Loucy (cell line): Measurements from ENCODE around the gene NCOA1.

Experiments used
- H2AFZ ChIP-seq: fragments of 200-600 bp; sonication (generic); 2 replicates; pipeline ENCODE4 v1.6.0; 2016; ENCODE audit warnings: antibody characterized with exemption, mild to moderate bottlenecking, low read length, moderate library complexity
- H3F3A ChIP-seq: fragments of 200-600 bp; 2 replicates; pipeline ENCODE4 v1.6.0; 2016; ENCODE audit warnings: antibody characterized with exemption, low read depth, mild to moderate bottlenecking
- H3K27me3 ChIP-seq: fragments of 200-600 bp; sonication (generic); 2 replicates; pipeline ENCODE4 v1.6.1; 2014; ENCODE audit warnings: low read length, mild to moderate bottlenecking; ENCODE audit not compliant: insufficient read depth, poor library complexity, severe bottlenecking
- H3K36me3 ChIP-seq: fragments of 200-600 bp; sonication (generic); 2 replicates; pipeline ENCODE4 v1.6.1; 2016; ENCODE audit warnings: low read length; ENCODE audit not compliant: insufficient read depth
- H3K4me1 ChIP-seq: fragments of 200-600 bp; sonication (generic); 2 replicates; pipeline ENCODE4 v1.5.1; 2014; ENCODE audit warnings: low read length, mild to moderate bottlenecking; ENCODE audit not compliant: insufficient read depth, poor library complexity, severe bottlenecking
- H3K4me2 ChIP-seq: fragments of 200-600 bp; sonication (generic); 2 replicates; pipeline ENCODE4 v1.6.0; 2014; ENCODE audit warnings: antibody characterized with exemption, low read length, low read depth, mild to moderate bottlenecking; ENCODE audit not compliant: poor library complexity, severe bottlenecking
- H3K4me3 ChIP-seq: fragments of 200-600 bp; sonication (generic); 2 replicates; pipeline ENCODE4 v1.5.1; 2014; ENCODE audit warnings: low read length, mild to moderate bottlenecking, mixed read lengths; ENCODE audit not compliant: poor library complexity, severe bottlenecking
- H3K79me2 ChIP-seq: fragments of 200-600 bp; sonication (generic); 2 replicates; pipeline ENCODE4 v1.6.1; 2014; ENCODE audit warnings: low read length; ENCODE audit not compliant: insufficient read depth
- H3K9ac ChIP-seq: fragments of 200-600 bp; sonication (generic); 2 replicates; pipeline ENCODE4 v1.6.0; 2014; ENCODE audit warnings: mild to moderate bottlenecking, low read depth, low read length, moderate library complexity; ENCODE audit not compliant: poor library complexity, severe bottlenecking
- H3K9me2 ChIP-seq: fragments of 200-600 bp; sonication (generic); replicated peaks from 2 replicates; pipeline ENCODE4 v1.6.1; 2016; ENCODE audit warnings: low read depth, low read length, mixed read lengths
- H3K9me3 ChIP-seq: fragments of 200-600 bp; sonication (generic); 2 replicates; pipeline ENCODE4 v1.6.1; 2014; ENCODE audit warnings: mild to moderate bottlenecking, antibody characterized with exemption, low read length, low read depth; ENCODE audit not compliant: insufficient read depth
- H4K20me1 ChIP-seq: fragments of 200-600 bp; sonication (generic); 2 replicates; pipeline ENCODE4 v1.6.0; 2014; ENCODE audit warnings: antibody characterized with exemption, low read length, mild to moderate bottlenecking; ENCODE audit not compliant: insufficient read depth, poor library complexity, severe bottlenecking
- EZH2phosphoT487 ChIP-seq: fragments of 200-600 bp; IDR thresholded peaks from 2 replicates; pipeline ENCODE4 v1.6.1; 2018; ENCODE audit warnings: antibody characterized with exemption, mild to moderate bottlenecking, moderate library complexity, borderline replicate concordance
- TF ChIP-seq, protein P1 (sequence below): fragments of 200-600 bp; sonication (generic); conservative IDR thresholded peaks from 2 replicates; pipeline ENCODE4 v1.5.1; 2014; ENCODE audit warnings: mild to moderate bottlenecking, antibody characterized with exemption, low read length

NCOA1 gene

DNA sequence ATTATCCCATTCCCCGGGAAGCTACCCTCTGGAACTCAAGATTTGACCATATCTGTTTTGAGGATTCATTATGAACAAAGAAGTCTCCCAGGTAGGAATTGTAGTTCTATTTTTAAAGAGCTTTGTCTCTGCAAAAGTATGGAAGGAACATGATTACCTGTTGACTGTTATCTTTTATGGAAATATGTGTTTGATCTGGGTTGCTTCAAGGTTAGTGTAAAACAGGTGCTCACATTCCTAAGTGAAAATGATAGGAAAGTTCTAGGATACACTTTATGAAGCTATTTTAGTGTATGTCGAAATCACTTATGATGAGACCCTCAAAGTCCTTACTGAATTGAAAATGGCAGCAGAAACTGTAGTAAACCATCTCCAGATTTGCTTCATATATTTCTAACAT is 153.0 kb downstream of the NCOA1 start:
- TF ChIP-seq EZH2phosphoT487 = no peak
- TF ChIP-seq, protein P1, sequence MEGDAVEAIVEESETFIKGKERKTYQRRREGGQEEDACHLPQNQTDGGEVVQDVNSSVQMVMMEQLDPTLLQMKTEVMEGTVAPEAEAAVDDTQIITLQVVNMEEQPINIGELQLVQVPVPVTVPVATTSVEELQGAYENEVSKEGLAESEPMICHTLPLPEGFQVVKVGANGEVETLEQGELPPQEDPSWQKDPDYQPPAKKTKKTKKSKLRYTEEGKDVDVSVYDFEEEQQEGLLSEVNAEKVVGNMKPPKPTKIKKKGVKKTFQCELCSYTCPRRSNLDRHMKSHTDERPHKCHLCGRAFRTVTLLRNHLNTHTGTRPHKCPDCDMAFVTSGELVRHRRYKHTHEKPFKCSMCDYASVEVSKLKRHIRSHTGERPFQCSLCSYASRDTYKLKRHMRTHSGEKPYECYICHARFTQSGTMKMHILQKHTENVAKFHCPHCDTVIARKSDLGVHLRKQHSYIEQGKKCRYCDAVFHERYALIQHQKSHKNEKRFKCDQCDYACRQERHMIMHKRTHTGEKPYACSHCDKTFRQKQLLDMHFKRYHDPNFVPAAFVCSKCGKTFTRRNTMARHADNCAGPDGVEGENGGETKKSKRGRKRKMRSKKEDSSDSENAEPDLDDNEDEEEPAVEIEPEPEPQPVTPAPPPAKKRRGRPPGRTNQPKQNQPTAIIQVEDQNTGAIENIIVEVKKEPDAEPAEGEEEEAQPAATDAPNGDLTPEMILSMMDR = no peak
- Histone ChIP-seq H3F3A (no peaks in the 10 kb centered on the region), H3K4me3 (no peak overlapping the region), H3K27me3 (no peaks in the 10 kb centered on the region), H2AFZ (no peak overlapping the region), H3K9me2 (no peaks in the 10 kb centered on the region), H3K9me3 (no peaks in the 10 kb centered on the region), H3K4me1 (no peaks in the 10 kb centered on the region), H3K36me3 (peaks cover 4% of the 10 kb centered on the region; the same call in 1 of the 2 replicates), H4K20me1 (no peaks in the 10 kb centered on the region), H3K9ac (no peak overlapping the region), H3K79me2 (no peaks in the 10 kb centered on the region), H3K4me2 (no peak overlapping the region)

DNA sequence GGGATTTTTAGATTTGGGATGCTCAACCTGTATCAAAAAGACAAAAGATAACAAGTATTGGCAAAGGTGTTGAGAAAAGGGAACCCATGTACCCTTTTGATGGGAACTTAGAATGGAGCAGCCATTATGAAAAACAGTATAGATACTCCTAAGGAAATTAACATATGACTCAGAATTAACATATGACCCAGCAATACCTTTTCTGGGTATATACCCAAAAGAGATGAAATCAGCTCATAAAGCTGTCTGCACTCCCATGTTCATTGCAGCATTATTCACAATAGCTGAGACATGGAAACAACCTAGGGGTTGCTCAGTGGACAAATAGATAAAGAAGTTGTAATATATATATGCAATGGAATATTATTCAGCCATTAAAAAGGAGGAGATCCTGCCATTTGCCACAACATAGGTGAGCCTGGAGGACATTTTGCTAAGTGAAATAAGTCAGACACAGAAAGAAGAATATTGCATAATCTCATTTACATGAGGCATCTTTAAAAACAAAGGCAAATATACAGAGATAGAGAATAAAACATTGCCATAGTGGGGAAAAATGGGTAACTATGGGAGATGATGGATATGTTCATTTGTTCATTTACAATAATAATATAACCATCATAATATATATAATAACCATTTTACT is 160.1 kb downstream of the NCOA1 start:
- no peak overlapping the region for H2AFZ ChIP-seq
- H3K9ac ChIP-seq = no peak overlapping the region
- no peaks in the 10 kb centered on the region for H3K9me2 ChIP-seq
- H3K4me2 ChIP-seq = no peak overlapping the region
- no peaks in the 10 kb centered on the region for H3K9me3 ChIP-seq
- H3K4me3 ChIP-seq = no peak overlapping the region
- H3K79me2 ChIP-seq = no peaks in the 10 kb centered on the region
- H3K36me3 ChIP-seq = peaks cover 2% of the 10 kb centered on the region; the same call in 1 of the 2 replicates
- no peaks in the 10 kb centered on the region for H3K27me3 ChIP-seq
- H4K20me1 ChIP-seq = no peaks in the 10 kb centered on the region
- no peak for TF ChIP-seq EZH2phosphoT487
- TF ChIP-seq, protein P1 = no peak
- H3F3A ChIP-seq = no peaks in the 10 kb centered on the region
- H3K4me1 ChIP-seq = no peaks in the 10 kb centered on the region

DNA sequence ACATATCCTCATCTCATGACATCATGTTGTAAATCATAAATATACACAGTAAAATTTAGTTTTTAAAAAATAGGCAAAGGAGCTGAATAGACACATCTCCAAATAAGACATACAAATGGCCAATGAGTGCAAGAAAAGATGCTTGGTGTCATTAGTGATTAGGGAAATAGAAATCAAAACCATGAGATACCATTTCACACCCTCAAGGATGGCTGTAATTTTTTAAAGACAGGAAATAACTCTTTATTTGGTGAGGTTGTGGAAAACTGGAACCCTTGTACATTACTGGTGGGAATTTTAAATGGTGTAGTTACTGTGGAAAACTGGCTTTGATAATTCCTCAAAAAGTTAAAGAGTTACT is 160.6 kb downstream of the NCOA1 start:
- H3K9ac ChIP-seq = no peak overlapping the region
- peaks cover 2% of the 10 kb centered on the region; the same call in 1 of the 2 replicates for H3K36me3 ChIP-seq
- H3K4me2 ChIP-seq = no peak overlapping the region
- H3K79me2 ChIP-seq = no peaks in the 10 kb centered on the region
- no peaks in the 10 kb centered on the region for H4K20me1 ChIP-seq
- no peak overlapping the region for H2AFZ ChIP-seq
- no peaks in the 10 kb centered on the region for H3K27me3 ChIP-seq
- no peaks in the 10 kb centered on the region for H3F3A ChIP-seq
- H3K4me1 ChIP-seq = no peaks in the 10 kb centered on the region
- no peaks in the 10 kb centered on the region for H3K9me2 ChIP-seq
- no peak overlapping the region for H3K4me3 ChIP-seq
- no peaks in the 10 kb centered on the region for H3K9me3 ChIP-seq
- no peak for TF ChIP-seq EZH2phosphoT487
- TF ChIP-seq, protein P1 = no peak
